ENCODE results near the gene GRIK3. TPM values are rescaled to one million over a fixed set of nuclear protein-coding genes. Genes with fewer than 3 reads are reported as not detected.

The GRIK3 gene
- total RNA-seq, 1 donor from 2014 or later, result 2.3 TPM

DNA sequence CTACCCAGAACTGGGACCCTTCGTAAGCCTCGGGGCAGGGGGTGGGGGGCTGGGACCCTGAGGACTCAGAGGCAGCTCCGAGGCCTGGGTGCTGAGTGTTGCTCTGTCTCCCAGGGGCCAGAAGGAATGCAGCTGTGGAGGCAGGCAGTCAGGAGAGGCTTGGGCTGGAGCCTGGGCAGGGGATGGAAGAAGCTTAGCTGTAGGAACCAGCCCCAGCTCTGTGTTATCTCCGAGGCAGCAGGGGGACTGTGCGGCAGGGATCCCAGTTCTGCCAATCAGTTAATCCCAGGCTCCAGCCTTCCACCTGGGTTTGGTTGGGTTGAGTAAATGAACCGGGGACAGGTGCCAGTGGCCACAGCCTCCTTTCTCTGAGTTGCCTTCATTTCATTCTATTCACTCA, 8.2 kb upstream of the GRIK3 start:
- Mint-ChIP-seq H3K36me3 (no peaks in the 10 kb centered on the region), H3K27ac (no peak overlapping the region), H3K4me1 (ENCODE audit: unreplicated experiment) (no peaks in the 10 kb centered on the region), H3K27me3 (peaks cover 83% of the 10 kb centered on the region), H3K4me3 (no peak overlapping the region), H3K9me3 (no peaks in the 10 kb centered on the region)
- no peak for DNase-seq (ENCODE audit: extremely low spot score, unreplicated experiment)
- TF ChIP-seq, protein P1, sequence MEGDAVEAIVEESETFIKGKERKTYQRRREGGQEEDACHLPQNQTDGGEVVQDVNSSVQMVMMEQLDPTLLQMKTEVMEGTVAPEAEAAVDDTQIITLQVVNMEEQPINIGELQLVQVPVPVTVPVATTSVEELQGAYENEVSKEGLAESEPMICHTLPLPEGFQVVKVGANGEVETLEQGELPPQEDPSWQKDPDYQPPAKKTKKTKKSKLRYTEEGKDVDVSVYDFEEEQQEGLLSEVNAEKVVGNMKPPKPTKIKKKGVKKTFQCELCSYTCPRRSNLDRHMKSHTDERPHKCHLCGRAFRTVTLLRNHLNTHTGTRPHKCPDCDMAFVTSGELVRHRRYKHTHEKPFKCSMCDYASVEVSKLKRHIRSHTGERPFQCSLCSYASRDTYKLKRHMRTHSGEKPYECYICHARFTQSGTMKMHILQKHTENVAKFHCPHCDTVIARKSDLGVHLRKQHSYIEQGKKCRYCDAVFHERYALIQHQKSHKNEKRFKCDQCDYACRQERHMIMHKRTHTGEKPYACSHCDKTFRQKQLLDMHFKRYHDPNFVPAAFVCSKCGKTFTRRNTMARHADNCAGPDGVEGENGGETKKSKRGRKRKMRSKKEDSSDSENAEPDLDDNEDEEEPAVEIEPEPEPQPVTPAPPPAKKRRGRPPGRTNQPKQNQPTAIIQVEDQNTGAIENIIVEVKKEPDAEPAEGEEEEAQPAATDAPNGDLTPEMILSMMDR (conservative IDR thresholded peaks at IDR 0.05), result no peak

DNA sequence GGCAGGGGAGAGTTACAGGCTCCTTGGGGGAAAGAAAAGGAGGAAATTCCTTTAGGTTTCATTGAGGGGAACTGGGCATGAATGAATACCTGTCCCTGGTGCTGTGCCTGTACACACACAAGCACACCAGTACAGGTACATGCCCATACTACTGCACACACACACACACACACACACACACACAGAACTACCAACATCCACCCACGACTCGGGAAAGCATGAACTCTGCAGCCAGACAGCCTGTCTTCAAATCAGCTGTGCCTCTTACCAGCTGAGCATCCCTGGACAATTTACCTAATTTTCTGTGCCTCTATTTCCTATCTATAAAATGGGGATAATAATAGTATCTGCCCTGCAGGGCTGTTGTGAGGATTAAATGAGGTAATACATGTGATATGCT, 7.2 kb upstream of the GRIK3 start:
- H3K4me3 Mint-ChIP-seq, result no peak overlapping the region
- no peak overlapping the region for H3K27ac Mint-ChIP-seq
- H3K27me3 Mint-ChIP-seq, result peaks cover 92% of the 10 kb centered on the region
- no peaks in the 10 kb centered on the region for H3K4me1 Mint-ChIP-seq (ENCODE audit: unreplicated experiment)
- DNase-seq (ENCODE audit: extremely low spot score, unreplicated experiment), result no peak
- TF ChIP-seq, protein P1 (conservative IDR thresholded peaks at IDR 0.05), result no peak
- no peaks in the 10 kb centered on the region for H3K9me3 Mint-ChIP-seq
- H3K36me3 Mint-ChIP-seq, result no peaks in the 10 kb centered on the region

DNA sequence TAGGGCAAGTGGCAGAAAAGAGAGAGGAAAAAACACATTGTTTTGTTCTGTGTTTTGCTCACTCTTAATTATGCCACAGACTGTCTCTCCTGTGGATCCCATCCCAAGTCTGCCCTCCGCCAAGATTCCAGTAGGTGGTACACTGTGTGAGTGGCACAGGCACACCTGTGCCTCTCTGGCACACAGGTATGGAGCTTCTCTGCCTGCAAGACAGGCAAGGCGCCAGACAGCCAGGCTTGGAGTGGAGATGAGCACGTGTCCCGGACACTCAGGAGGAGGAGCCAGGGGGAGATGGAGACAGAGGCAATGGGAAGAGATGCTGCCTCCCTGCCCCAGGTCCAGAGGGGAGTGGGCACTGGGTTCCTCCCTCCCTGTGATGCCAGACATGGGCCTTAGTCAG, 6.5 kb upstream of the GRIK3 start:
- no peak overlapping the region for H3K4me3 Mint-ChIP-seq

DNA sequence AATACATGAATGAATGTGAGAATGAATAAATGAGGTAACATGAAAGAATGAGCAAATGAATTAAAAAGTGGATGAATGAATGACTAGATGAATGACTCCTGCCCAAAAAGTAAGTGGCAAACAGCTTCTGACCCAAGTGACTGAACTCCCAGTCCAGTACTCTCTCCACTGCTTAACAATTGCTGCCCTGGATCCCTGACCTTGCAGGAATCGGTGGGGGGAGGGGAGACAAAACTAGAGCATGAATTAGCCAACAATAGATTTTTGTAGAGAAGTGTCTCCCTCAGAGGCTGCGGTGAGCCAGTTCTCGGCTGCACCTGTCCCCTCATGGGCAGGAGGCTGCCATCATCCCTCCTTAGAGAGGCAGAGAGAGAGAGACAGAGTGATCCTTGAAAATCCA, 5.9 kb upstream of the GRIK3 start:
- Mint-ChIP-seq H3K36me3 (no peaks in the 10 kb centered on the region), H3K27ac (no peak overlapping the region), H3K27me3 (peaks cover 95% of the 10 kb centered on the region), H3K4me1 (ENCODE audit: unreplicated experiment) (peaks cover 5% of the 10 kb centered on the region), H3K9me3 (no peaks in the 10 kb centered on the region), H3K4me3 (no peak overlapping the region)
- TF ChIP-seq, protein P1 (conservative IDR thresholded peaks at IDR 0.05), result no peak
- no peak for DNase-seq (ENCODE audit: extremely low spot score, unreplicated experiment)

More for the DNA sequence above, 6.5 kb upstream of the GRIK3 start:
- H3K36me3 Mint-ChIP-seq, result no peaks in the 10 kb centered on the region
- H3K9me3 Mint-ChIP-seq, result no peaks in the 10 kb centered on the region
- H3K27ac Mint-ChIP-seq, result no peak overlapping the region
- peaks cover 5% of the 10 kb centered on the region for H3K4me1 Mint-ChIP-seq (ENCODE audit: unreplicated experiment)
- TF ChIP-seq, protein P1 (conservative IDR thresholded peaks at IDR 0.05), result no peak
- H3K27me3 Mint-ChIP-seq, result peaks cover 92% of the 10 kb centered on the region
- no peak for DNase-seq (ENCODE audit: extremely low spot score, unreplicated experiment)

DNA sequence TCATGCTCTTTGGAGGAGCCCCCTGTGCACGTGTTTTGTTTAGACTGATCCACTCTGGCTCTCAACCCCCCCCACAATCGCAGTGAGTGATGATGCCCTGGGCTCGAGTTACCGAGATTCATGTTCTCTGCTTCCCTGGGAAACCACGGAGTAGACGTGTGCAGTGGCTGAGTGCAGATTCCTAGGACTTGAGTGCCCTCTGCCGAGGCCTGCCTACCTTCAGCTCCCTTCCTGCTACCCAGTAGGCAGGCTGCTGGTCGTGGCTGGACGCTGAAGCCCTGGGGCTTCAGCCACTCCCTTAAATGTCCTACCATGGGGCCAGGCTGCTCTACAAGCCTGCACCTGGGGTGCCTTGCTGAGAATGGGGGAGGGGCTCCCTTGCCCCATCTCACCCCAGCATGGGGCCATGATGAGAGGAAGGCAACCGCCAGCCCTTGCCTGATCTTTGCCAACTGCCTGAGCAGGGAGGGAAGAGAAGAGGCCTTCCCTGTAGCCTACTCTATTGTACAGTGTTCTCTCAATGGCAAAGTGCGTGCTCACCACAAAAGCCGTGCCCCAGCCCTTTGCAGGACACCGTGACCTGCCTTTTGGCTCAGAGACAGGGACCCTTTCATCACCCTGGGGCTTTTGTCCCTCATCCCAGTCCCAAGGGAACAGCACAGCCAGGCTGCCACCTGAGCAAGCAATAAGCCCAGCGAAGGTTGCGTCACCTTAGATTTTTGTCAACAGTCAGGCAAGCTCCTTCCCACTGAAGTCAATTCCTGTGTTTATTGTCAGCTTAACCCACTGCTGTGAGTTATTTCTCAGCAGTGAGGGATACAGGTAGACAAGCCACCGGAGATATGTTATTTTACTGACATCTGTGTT, 4.1 kb upstream of the GRIK3 start:
- DNase-seq (ENCODE audit: extremely low spot score, unreplicated experiment), result no peak
- Mint-ChIP-seq H3K4me1 (ENCODE audit: unreplicated experiment) (peaks cover 5% of the 10 kb centered on the region), H3K27ac (no peak overlapping the region)

More for the DNA sequence above, 4.1 kb upstream of the GRIK3 start:
- Mint-ChIP-seq H3K36me3 (no peaks in the 10 kb centered on the region), H3K27me3 (peaks cover 87% of the 10 kb centered on the region), H3K4me3 (peak overlapping the region; percentile 44), H3K9me3 (no peaks in the 10 kb centered on the region)
- TF ChIP-seq, protein P1 (conservative IDR thresholded peaks at IDR 0.05), result peak; percentile 64

All from type B pancreatic cell (in vitro differentiated cells).